Body of pancreas (tissue), 4 donors: ENCODE results near the gene RD3L.

Experiments used
- CTCF ChIP-seq, 7 experiments: fragments of 450-650 bp in 4 of 7; fragments of 200-600 bp in 3 of 7; sonication (generic) in 3 of 7; IDR thresholded peaks; one replicate each; pipeline ENCODE4 v1.5.1; 2016 to 2019; ENCODE audit warnings: antibody characterized with exemption in 7 of 7
- POLR2A ChIP-seq, 3 donors: fragments of 450-650 bp; IDR thresholded peaks; one replicate each; pipeline ENCODE4 v1.6.1; 2016; ENCODE audit warnings: antibody characterized with exemption in 3 of 3, mild to moderate bottlenecking in 2 of 3

GRCh38 chr14:103920981-103921854 is 21.1 kb downstream of the RD3L start:
- TF ChIP-seq CTCF (IDR thresholded peaks at IDR 0.05) (peak; percentile 97 to 99 (median 98)), POLR2A (IDR thresholded peaks at IDR 0.05) (peak; percentile 51 to 80 (median 79))
